ENCODE results near the gene OR4F15. TPM values are rescaled to one million over a fixed set of nuclear protein-coding genes. Genes with fewer than 3 reads are reported as not detected.
"Not testable (repeated sequence)": the region's sequence is repeated elsewhere in the genome, so short reads cannot be mapped to it uniquely, and the experiment has no call there.

Gene OR4F15
- total RNA-seq, 1 donor from 2014 or later, result 0.08 TPM

GRCh38 chr15:101775136-101775535, 36.9 kb upstream of the OR4F15 start:
- H3K27me3 ChIP-seq (ENCODE audit: control insufficient read depth, insufficient read depth, low read length), result no peaks in the 10 kb centered on the region
- H3K36me3 ChIP-seq (ENCODE audit: control insufficient read depth, insufficient read depth, low read length), result no peaks in the 10 kb centered on the region
- no peak for TF ChIP-seq CTCF (IDR thresholded peaks at IDR 0.05; ENCODE audit: insufficient read depth, low read length, poor library complexity, severe bottlenecking)
- DNase-seq (ENCODE audit: low read depth), result no peak
- H3K4me3 ChIP-seq (ENCODE audit: low read depth, low read length), result no peak overlapping the region

DNA sequence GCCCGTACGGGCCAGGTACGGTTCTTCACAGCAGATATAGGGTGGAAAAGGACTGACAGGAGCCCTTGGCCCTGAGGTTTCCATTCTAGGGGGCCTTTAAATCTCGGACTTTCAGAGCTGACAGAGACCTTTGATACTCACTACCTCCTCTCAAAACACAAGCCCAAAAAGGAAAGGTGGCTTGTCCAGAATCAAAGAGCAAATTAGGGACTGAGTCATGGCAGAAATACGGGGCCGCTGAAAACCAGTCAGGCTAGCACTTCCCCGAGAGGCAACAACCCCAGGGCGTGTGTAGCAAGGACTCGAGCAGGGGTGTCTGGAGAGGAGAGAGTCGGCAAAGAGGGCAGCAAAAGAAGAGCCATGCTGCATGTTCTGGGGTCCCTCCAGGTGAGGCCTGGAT, 33.4 kb upstream of the OR4F15 start:
- not testable (repeated sequence) for DNase-seq (ENCODE audit: low read depth); H3K4me3 ChIP-seq (ENCODE audit: low read depth, low read length)

DNA sequence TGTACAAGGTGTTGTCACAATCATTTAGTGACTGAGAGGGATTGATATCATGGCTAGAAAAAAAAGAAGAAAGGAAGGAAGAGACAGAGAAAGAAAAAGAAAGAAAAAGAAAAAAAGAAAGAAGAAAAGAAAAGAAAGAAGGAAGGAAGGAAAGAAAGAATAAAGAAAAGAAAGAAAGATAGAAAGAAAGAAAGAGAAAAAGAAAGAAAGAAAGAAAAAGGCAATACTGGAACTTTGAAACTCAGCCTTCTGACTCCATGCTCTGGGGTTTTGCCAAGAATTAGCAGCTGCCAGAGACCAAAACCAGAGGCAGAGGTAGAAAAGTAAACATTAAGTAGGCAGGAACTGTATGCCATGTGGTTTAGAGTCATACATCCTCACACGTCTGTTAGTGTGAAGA, 31.8 kb upstream of the OR4F15 start:
- H3K36me3 ChIP-seq (ENCODE audit: control insufficient read depth, insufficient read depth, low read length); DNase-seq (ENCODE audit: low read depth); H3K4me3 ChIP-seq (ENCODE audit: low read depth, low read length); H3K27me3 ChIP-seq (ENCODE audit: control insufficient read depth, insufficient read depth, low read length): not testable (repeated sequence)

More for the DNA sequence above, 33.4 kb upstream of the OR4F15 start:
- not testable (repeated sequence) for H3K27me3 ChIP-seq (ENCODE audit: control insufficient read depth, insufficient read depth, low read length); H3K36me3 ChIP-seq (ENCODE audit: control insufficient read depth, insufficient read depth, low read length)

- TF ChIP-seq CTCF (IDR thresholded peaks at IDR 0.05; ENCODE audit: insufficient read depth, low read length, poor library complexity, severe bottlenecking), result no peak
- Histone ChIP-seq H3K36me3 (ENCODE audit: control insufficient read depth, insufficient read depth, low read length) (no peaks in the 10 kb centered on the region), H3K27me3 (ENCODE audit: control insufficient read depth, insufficient read depth, low read length) (no peaks in the 10 kb centered on the region), H3K4me3 (ENCODE audit: low read depth, low read length) (no peak overlapping the region)
- DNase-seq (ENCODE audit: low read depth), result no peak
Measured at GRCh38 chr15:101781928-101782327, 30.1 kb upstream of the OR4F15 start.

DNA sequence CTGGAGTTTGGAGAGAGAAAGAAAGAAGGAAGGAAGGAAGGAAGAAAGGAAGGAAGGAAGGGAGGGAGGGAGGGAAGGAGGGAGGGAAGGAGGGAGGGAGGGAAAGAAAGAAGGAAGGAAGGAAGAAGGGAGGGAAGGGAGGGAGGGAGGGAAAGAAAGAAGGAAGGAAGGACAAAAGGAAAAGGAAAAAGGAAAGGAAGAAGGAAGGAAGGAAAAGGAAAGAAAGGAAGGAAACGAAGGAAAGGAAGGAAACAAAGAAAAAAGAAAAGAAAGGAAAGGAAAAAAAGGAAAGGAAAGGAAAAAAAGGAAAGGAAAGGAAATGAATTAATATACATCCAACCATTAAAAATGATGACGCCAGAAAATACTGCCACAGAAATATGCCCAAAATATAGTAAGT, 27.4 kb upstream of the OR4F15 start:
- H3K36me3 ChIP-seq (ENCODE audit: control insufficient read depth, insufficient read depth, low read length), result no peaks in the 10 kb centered on the region
- H3K4me3 ChIP-seq (ENCODE audit: low read depth, low read length), result no peak overlapping the region
- DNase-seq (ENCODE audit: low read depth), result no peak
- no peak for TF ChIP-seq CTCF (IDR thresholded peaks at IDR 0.05; ENCODE audit: insufficient read depth, low read length, poor library complexity, severe bottlenecking)
- no peaks in the 10 kb centered on the region for H3K27me3 ChIP-seq (ENCODE audit: control insufficient read depth, insufficient read depth, low read length)

DNA sequence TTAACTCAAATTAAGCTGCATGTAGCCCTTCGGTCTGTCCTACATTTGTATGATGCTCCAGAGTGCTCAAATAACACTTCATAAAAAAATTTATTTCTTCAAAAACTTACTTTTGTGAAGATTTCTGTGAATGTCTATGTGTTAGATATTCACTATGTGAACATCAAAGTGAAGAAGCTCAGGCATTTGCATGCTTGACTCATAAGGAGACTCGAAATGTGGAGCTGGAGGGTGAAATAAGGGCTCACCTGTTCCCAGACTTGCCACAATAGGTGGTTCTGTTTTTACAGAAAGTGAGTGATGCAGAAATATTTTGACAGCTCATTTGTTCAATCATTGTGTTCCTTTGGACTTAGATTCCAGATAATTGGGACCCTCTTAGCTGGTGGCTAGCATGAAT, 25.6 kb upstream of the OR4F15 start:
- not testable (repeated sequence) for H3K36me3 ChIP-seq (ENCODE audit: control insufficient read depth, insufficient read depth, low read length); H3K27me3 ChIP-seq (ENCODE audit: control insufficient read depth, insufficient read depth, low read length); H3K4me3 ChIP-seq (ENCODE audit: low read depth, low read length); DNase-seq (ENCODE audit: low read depth)

GRCh38 chr15:101788001-101788400, 24.0 kb upstream of the OR4F15 start:
- H3K4me3 ChIP-seq (ENCODE audit: low read depth, low read length); H3K27me3 ChIP-seq (ENCODE audit: control insufficient read depth, insufficient read depth, low read length); H3K36me3 ChIP-seq (ENCODE audit: control insufficient read depth, insufficient read depth, low read length); DNase-seq (ENCODE audit: low read depth): not testable (repeated sequence)

- not testable (repeated sequence) for DNase-seq (ENCODE audit: low read depth); H3K4me3 ChIP-seq (ENCODE audit: low read depth, low read length); H3K36me3 ChIP-seq (ENCODE audit: control insufficient read depth, insufficient read depth, low read length); H3K27me3 ChIP-seq (ENCODE audit: control insufficient read depth, insufficient read depth, low read length)
Measured at GRCh38 chr15:101788503-101789269, 23.3 kb upstream of the OR4F15 start.

DNA sequence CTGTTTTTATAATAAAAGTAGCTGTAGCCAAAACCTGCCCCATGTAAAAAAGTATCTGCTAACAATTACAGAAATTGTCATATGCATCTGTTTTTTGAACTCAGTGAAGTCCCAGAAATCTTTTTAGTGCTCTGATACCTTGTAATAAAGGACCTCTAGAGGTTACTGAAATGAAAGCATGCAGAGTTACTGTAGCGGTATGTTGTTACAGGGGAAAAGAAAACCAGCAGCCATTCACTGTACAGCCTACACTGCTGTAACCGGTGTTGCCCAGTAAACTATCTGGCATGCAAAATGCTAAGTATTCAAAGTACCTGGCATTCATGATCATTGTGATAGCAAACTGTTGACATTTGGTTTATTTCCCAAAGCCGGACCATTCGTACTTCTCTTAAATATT, 21.3 kb upstream of the OR4F15 start:
- not testable (repeated sequence) for H3K27me3 ChIP-seq (ENCODE audit: control insufficient read depth, insufficient read depth, low read length)

DNA sequence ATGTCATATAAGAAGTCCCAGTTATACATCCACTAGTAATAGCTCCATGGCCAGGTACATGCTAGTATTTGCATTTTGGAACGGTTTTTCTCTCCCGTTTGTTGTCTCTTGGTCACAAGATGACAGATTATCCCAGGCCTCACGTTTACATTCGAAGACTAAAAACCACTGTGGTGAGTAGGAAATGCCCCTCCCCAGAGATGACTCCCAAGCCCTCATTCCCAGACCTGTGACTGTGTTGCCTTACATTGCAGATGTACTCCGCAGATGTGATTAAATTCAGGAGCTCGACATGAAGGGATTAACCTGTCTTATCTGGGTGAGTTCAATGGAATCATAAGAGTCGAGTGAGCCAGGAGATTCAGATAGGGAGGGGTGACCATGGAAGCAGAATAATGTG, 18.0 kb upstream of the OR4F15 start:
- not testable (repeated sequence) for H3K27me3 ChIP-seq (ENCODE audit: control insufficient read depth, insufficient read depth, low read length); H3K4me3 ChIP-seq (ENCODE audit: low read depth, low read length); H3K36me3 ChIP-seq (ENCODE audit: control insufficient read depth, insufficient read depth, low read length); DNase-seq (ENCODE audit: low read depth)

More for the DNA sequence above, 21.3 kb upstream of the OR4F15 start:
- DNase-seq (ENCODE audit: low read depth); H3K4me3 ChIP-seq (ENCODE audit: low read depth, low read length); H3K36me3 ChIP-seq (ENCODE audit: control insufficient read depth, insufficient read depth, low read length): not testable (repeated sequence)
